ENCODE measurements around the gene MMP23B.
"Not testable (repeated sequence)": the region's sequence is repeated elsewhere in the genome, so short reads cannot be mapped to it uniquely, and the experiment has no call there.

DNA sequence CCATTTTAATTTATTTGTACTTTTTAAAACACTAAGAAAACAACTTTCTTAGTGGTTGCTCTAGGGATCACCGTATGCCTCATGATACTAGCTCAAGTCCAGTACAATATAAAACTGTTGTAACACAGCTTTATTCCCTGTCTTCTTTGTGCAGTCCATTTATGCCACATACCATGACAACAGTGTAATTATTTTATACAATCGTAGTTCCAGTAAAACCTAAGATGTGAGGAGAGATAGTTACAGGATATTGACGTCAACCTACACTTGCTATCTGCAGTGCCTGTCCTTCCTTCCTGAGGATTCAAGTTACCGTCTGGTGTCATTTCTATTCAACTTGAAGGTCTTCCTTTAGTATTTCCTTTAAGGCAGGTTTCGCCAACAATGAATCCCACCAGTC, 14.4 kb downstream of the MMP23B start:
- TF ChIP-seq CTCF, POLR2A (IDR thresholded peaks at IDR 0.05): not testable (repeated sequence)

Data from tibial nerve (tissue), 3 donors.